CD4-positive, alpha-beta T cell treated with Interferon alpha-2 for 1 hour (primary cell): ENCODE results near the gene GOLGA6C.
"Not testable (repeated sequence)": the region's sequence is repeated elsewhere in the genome, so short reads cannot be mapped to it uniquely, and the experiment has no call there.

Experiments
- DNase-seq, 2 donors: peaks; one replicate each; pipeline ENCODE4 v3.0.0-alpha.2; 2020 to 2022

Gene GOLGA6C, protein sequence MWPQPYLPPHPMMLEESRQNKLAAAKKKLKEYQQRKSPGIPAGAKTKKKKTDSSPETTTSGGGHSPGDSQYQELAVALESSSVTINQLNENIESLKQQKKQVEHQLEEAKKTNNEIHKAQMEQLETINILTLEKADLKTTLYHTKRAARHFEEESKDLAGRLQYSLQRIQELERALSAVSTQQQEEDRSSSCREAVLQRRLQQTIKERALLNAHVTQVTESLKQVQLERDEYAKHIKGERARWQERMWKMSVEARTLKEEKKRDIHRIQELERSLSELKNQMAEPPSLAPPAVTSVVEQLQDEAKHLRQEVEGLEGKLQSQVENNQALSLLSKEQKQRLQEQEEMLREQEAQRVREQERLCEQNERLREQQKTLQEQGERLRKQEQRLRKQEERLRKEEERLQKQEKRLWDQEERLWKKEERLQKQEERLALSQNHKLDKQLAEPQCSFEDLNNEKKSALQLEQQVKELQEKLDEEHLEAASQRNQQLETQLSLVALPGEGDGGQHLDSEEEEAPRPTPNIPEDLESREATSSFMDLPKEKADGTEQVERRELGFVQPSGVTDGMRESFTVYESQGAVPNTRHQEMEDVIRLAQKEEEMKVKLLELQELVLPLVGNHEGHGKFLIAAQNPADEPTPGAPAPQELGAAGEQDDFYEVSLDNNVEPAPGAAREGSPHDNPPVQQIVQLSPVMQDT

GRCh38 chr15:75258034-75258433 is at the start of gene GOLGA6C:
Gene GOLGA6C (plus strand): TSS chr15:75258334. CDS start chr15:75258599, 265 bp downstream.
- DNase-seq, result not testable (repeated sequence)

DNA sequence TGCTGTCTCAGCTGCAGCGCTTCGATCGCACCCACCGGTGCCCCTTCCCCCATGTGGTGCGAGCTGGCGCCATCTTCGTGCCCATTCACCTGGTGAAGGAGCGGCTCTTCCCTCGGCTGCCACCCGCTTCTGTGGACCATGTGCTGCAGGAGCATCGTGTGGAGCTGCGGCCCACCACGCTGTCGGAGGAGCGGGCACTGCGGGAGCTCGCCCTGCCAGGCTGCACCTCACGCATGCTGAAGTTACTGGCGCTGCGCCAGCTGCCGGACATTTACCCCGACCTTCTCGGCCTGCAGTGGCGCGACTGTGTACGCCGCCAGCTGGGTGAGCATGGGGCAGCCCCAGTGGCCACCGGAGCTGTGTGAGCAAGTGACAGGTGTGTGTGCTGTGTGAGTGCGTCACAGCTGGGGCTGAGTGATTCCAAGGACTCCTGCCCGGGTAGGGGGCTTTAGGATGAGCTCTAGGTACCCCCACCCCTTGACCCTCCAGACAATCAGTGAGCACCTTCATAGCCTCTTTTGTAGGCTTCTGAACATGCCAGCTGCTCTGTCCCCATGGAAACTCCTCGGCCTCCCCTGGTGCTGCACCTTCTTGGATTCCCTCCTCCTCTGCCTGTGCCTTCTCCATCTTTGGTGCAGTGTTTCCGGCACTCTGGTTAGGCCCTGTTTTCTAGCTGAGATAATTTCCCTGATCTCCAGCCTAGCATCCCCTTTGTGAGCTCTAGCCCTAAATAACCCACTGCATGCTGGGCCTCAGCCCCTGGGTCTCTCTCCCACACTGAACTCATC is 49.4 kb upstream of the GOLGA6C start:
- DNase-seq, result no peak

- no peak for DNase-seq
Measured at GRCh38 chr15:75209289-75209676, 48.9 kb upstream of the GOLGA6C start.

GRCh38 chr15:75210811-75211230 is 47.3 kb upstream of the GOLGA6C start:
- no peak for DNase-seq

DNA sequence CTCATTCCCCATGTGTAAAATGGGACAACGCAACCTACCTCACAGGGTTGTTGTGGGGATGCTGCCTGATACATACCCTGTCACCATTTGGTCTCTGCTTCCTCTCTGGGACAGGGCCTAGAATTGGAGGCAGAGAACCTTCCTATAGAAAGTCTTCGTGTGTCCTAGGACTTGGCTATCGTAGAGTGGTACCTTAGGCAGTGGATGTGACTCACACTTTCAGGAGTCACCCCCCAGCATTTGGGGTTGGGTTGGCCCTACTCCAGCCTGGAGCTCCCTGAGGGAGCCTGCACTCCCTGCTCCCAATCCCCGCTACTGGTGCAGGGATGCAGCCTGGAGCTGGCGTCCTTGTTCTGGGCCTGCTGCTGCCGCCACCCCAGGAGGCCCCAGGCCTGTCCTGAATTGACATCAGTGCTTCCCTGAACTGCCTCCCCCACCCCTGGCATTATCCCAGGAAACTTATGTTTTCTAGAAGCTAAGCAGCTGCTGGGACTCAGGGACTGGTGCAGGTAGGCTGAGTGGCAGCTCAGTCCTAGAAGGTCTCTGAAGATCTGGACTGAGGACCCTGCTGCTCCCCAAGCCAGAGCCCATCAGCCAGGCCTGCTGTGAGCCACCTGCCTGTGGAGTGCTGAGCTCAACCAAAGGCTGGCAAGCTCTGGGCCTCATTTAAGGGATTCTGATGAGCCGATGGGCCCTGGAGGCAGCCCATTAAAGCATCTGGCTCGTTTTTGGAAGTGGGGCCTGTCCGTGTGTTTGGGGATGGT is 46.5 kb upstream of the GOLGA6C start:
- no peak for DNase-seq

- no peak for DNase-seq
Measured at GRCh38 chr15:75212200-75212858, 45.8 kb upstream of the GOLGA6C start.

- DNase-seq, result no peak
Measured at GRCh38 chr15:75213212-75213767, 44.8 kb upstream of the GOLGA6C start.

GRCh38 chr15:75213768-75214221 is 44.3 kb upstream of the GOLGA6C start:
- DNase-seq, result no peak

- DNase-seq, result no peak
Measured at GRCh38 chr15:75214293-75215096, 43.6 kb upstream of the GOLGA6C start.

- DNase-seq, result no peak
Measured at GRCh38 chr15:75215107-75216004, 42.8 kb upstream of the GOLGA6C start.

DNA sequence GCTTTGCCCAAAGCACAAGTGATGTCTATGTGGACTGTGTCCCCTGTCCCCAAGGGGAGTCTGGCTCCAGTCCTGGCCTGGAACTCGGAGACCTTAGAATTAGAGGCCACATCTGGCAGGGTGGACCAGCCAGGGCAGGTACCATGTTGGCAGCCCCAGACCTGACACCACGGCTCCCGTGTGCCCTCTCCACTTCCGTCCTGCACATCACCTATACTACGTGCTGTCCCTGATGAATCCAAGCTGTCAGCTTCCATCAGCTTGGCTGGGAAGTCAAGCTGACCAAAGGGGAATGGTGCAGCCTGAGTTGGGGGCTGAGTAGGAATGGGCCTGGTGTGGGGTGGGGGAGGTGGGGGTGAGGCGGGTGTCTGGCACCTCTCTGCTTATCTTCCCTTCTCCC is 41.1 kb upstream of the GOLGA6C start:
- no peak for DNase-seq

DNA sequence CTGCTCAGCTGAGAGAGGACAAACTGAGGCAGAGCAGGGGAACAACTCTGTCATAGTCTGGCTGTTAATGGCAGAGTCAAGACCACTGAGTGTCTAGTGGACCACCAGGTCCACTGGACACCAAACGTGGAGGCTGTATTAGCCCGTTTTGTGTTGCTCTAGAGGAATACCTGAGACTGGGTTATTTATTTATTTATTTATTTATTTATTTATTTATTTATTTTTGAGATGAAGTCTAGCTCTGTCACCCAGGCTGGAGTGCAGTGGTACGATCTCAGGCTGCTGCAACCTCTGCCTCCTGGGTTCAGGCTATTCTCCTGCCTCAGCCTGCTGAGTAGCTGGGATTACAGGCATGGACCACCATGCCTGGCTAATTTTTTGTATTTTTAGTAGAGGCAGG is 40.6 kb upstream of the GOLGA6C start:
- not testable (repeated sequence) for DNase-seq

GRCh38 chr15:75219507-75219929 is 38.6 kb upstream of the GOLGA6C start:
- DNase-seq, result not testable (repeated sequence)

DNA sequence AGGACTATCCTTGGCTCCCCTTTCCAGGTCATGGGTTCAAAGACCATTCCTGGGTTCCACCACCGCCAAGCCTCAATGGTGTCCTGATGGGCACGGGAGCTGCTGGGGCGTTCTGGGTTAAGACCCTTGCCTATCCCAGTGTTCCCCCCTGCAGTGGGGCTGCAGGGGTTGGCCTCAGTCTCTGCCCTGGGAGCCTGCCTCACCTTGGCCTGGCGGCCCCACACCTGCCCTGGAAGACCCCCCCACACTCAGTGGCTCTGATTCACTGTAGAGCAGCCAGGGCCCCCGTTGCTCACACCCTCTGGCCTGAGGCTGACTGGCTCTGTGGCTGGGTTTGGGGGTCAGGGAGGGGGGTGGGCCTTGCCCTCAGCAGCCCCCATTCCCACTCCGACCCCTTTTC is 34.4 kb upstream of the GOLGA6C start:
- DNase-seq, result no peak

- DNase-seq, result no peak
Measured at GRCh38 chr15:75224281-75224680, 33.9 kb upstream of the GOLGA6C start.

DNA sequence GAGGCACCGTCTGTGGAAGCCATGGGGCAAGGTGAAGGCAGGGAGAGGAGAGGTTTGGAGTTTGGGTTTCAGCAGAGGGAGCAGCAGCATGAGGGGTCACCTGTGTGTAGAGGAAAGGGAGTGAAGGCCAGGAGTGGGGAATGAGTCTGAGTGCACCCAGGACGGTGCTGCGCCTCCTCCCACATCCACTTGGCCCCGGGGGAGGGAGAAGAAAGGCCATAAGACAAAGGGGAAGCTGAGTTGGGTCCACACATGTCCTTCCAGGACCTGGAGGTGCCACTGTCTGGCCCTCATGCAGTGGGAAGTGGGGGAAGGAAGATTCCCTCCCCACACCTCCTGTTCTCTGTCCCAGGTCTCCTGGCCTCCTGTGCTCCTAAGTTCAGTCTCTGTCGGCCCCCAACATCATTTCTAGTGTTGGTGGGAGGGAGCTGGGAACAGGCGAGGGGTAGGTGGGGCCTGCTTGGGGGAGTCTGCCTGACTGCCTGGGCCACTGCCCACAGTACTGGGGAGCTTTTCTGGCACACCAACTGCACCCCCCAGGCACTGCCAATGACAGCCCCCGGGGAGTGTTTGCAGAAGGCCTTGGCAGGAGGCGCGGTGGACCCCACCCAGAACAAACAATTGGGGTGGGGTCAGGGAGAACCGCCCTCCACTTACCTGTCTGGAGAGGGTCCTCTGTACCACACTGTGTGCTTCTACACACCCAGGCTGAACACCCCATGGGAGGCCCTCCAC is 32.9 kb upstream of the GOLGA6C start:
- not testable (repeated sequence) for DNase-seq

DNA sequence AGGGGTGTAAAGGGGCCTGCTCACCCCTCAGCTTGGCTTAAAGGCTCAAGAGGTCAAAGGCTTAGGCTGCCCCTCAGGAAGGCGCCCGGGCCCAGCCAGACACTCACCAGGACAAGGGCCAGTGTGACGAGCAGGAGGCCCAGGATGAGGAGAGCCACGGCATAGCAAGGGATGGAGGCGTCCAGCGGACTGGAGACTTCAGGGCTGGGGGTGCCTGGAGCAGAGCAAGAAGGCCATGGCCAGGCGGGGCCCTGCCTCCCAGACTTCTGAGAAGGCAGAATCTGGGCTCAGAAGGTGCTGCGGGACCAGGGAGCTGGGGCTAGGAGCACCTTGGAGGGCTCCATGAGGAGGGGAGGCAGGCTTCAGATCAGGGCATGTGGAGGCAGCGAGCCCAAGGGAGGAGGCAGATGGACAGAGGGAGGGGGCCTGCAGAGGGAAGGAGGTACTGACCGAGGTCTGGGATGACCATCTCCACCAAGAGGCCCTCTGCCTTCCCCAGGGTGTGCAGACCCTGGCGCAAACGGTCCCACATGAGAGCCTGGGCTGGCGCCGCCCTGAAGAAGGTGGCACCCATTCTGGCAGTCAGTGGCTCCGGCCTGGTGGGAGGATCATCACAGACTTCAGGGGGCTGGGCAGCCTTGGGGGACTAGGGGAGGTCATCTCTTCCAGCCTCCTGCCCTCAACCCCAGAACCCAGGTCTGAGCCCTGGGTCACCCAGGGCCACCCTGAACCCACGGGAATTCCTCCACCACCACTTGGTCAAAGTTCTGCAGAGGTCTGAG is 32.0 kb upstream of the GOLGA6C start:
- no peak for DNase-seq

- DNase-seq, result not testable (repeated sequence)
Measured at GRCh38 chr15:75227112-75227511, 31.0 kb upstream of the GOLGA6C start.
